ENCODE results near the gene MICU1.

The MICU1 gene

DNA sequence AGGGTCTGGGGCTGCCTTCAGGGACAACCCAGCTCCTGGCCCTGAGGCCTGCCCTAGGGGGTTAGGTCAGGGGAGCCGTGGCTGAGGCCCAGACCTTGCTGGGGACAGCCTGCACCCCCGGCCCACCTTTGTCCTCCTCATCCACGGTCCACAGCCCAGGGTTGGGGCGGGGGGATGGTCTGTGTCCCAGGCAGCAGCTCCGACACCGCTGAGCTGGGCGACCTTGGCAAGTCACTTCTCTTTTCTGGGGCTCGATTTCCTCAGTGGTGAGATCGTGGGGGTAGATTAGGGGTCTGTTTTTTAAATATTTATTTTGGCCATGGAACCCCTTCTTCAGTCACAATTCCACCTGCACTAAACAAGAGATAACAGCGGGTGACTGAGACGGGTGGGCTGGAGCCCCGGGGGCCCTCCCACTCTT, 302.1 kb downstream of the MICU1 start:
- no peak for DNase-seq

DNA sequence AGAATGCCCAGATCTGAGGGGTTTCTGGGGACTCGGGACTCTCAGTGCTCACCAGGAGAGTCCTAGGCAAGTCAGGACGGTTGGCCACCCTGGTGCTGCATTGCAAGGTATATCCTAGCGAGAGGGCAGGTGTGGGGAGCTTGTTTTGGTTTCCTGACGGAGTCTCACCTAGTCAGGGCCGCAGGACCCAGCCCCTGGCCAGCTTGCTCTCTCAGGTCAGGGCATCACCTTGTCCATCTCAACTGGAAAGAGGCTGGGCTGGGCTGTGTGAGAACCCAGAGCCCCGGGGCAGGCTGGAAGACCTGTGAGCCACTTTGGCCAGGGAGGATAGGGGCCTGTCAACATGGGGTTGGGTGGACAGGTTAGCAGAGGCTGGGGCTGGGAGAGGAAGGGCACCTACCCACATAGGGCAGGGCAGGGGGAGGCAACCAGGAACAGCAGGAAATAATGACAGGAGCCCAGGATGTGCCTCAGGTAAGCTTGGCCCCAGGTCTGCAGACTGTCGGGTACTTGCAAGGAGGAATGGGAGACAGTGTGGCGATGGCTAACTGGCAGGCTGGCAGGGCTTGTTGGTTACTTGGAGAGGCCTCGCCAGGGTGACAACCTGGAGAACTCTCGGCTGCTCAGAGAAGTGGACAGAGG, 302.6 kb downstream of the MICU1 start:
- DNase-seq, result no peak

DNA sequence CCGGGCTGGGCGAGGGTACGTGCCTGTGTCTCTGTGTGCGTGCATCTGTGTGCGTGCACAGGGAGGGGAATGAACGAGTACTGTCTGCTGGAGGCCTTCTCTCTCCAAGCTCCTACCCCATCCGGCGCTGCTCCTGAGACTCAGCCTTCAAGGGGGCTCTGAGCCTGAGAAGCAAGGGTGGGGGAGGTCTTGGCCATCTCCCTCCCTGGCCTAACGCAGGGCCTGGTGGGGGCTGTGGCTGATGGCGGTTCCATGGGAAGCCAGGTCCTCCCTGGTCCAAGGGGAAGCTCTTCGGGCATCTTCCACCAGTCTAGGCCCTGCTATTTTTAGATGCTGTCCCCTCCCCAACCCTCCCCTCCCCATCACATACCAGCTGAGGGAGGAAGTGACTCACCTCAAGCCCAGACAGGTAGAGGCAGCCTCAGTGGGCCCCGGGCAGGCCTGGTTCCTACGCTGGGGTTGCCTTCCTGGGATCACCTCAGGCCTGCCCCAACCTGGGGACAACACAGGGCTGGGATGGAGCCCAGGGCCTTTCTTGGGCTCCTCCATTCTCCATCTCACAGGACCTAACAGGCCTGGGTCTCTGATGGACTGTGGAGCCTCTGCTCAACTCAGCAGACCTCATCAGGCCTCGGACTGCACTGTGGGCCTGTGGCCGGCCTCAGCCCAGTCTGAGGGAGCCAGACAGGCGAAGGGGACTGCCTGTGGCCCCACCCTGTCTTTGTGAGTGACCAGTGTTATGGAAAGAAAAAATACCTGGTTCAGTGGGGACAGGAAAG, 303.4 kb downstream of the MICU1 start:
- DNase-seq, result no peak

DNA sequence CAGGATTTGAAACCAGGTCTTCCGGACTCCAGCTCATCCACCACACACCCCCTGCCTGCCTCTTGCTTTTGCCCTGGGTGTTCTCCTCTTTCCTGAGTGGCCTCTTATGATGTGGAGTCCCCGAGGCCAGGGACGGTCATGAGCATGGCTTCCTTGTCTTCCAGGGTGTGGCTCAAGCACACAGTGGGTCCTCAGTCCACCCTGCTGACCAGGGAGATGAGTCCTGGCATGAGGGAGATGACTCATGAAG, 303.9 kb downstream of the MICU1 start:
- DNase-seq, result no peak

DNA sequence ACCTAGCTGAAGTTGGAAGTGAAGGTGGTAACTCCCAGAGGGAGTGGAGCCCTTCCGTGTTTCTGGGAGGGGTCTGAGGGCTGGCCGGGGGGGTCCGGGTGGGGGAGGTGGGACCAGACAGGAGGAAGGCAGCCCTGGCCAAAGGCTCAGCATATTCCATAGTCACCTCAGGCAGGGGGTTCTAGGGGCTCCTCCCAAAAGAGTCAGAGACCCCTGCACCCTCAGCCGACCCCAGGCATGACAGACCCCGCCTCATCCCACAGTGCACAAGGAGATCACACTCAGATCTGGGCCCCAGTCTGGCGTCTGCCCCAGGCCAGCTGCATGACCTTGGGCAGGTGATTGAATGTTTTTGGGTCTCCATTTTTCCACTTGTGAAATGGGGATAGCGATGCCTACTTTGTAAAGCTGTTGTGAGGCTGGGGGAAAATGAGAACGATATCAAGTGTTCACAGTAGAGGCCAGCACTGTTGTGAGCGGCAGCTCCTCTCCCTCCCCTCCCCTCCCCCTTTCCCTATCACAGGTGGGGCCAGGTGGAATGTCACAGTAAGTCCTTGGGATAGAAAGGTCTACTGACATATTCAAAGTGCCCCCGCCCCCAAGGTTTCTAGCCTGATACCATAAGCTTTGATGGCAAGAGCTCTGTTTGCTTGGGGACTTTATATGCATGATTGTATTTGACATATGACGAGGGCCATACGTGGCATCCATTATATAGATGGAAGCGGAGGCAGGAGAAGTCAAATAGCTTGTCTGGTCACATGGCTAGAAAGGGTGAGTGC, 304.4 kb downstream of the MICU1 start:
- no peak for DNase-seq

DNA sequence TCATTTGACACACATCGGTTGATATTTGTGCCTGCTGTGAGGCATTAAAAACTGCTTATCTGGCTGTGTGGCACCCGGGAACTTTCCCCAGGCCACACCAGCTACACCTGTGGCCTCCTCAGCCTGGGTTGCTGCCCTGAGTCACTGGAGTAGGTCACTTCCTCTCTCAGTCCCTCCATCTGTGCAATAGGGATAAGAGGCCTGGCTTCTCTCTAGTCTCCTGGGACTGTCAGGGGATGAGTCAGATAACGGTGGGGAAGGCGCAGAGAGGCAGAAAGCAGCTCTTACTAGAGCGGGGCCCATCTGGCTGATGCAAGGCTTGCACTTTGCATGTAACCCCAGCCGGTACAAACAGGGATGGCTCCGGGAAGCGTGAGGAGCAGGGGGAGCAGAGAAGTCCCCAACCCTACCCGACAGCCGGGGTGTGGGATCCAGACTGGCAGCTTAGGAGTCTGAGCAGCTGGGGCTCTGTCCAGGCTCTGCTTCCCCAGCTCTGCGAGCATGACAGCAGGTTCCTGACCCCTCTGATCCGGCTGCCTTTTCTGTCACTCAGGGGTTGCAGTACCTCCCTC, 305.1 kb downstream of the MICU1 start:
- DNase-seq, result peak; percentile 98

DNA sequence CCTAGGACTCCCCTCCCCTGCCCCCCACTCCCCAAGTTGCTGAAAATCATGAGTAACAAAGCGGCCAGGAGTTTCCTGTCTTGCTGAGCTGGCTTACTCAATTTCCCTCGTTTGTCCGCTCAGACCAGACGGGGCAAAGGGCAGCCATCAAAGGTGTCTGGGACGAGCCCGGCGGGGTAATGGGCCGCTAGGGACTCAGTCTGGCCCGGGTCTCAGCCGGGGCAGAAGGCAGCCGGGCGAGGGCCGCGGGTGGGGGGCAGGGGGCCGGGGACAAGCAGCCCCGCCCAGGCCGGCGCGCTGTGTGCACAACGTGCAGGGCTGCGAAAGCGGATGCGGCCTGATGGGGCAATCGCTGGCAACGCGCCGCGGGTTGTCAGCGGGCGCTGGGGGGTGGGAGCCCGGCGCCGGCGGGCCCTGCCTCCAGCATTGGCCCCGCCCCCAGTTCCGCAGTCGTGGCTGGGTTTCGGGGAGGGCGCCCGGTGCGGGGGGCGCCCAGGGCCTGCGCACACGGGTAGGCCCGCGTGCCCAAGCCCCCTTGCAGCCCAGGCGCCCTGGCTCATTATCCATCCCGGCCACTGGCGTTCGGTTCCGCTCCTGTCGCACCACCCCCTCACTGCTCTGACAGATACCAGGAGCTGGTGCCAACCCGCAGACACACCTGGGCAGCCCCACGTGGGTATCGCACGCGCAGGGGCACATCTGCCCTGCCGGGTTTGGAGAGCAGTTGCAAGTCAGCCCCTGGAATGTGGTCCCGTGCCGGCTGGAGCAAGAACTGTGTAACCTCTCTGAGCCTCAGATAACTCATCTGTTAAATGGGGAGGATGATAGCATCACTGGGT, 306.2 kb downstream of the MICU1 start:
- DNase-seq, result peak; percentile 79

DNA sequence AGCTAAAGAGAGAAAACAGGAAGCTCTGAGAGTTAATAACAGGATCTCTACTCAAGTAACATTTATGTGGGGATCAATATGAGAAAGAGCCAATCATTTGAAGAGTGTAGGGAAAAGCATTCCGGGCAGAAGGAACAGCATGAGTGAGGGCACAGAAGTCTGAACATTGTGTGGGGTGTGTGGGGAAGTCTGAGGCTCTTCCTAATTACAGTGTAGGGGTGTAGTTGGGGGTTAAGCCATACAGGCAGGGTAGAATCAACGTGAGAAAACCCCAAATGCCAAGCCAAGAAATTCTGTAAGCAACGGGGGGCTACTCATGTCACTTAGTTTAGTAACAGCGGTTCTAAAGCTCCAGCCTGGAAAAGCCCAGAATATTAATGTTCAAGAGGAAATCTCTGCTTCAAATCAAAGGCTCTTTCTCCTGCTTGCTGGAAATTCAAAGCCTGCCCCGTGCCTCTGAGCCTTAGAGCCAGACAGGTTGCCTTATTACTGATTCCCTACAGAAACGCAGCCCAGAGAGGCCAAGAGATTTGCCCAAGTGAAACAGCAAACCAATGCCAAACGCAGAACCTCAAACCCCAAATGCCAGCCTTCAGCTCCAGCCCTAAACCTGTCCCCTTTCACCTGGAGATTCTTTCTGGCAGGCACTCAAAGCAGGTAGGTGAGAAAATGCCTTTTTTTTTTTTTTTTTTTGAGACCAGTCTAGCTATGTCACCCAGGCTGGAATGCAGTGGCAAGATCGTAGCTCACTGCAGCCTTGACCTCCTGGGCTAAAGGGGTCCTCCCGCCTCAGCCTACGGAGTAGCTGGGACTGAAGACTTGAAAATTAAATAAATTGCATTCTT, 307.2 kb downstream of the MICU1 start:
- no peak for DNase-seq
